VCaP (cell line): ENCODE data around the gene PPP1R9B.
A peak's percentile ranks its signal among the peaks of the same experiment; 100 is the strongest.

Experiments
- H3K27ac ChIP-seq: fragments of 450-650 bp; 2 replicates; pipeline ENCODE4 v1.5.1; 2017
- CTCF ChIP-seq: fragments of 450-650 bp; conservative IDR thresholded peaks from 2 replicates; pipeline ENCODE4 v1.5.1; 2017; ENCODE audit warnings: mild to moderate bottlenecking, moderate library complexity

The PPP1R9B gene

GRCh38 chr17:50185631-50186471, 35.4 kb upstream of the PPP1R9B start:
- H3K27ac ChIP-seq = no peak overlapping the region
- no peak for TF ChIP-seq CTCF

DNA sequence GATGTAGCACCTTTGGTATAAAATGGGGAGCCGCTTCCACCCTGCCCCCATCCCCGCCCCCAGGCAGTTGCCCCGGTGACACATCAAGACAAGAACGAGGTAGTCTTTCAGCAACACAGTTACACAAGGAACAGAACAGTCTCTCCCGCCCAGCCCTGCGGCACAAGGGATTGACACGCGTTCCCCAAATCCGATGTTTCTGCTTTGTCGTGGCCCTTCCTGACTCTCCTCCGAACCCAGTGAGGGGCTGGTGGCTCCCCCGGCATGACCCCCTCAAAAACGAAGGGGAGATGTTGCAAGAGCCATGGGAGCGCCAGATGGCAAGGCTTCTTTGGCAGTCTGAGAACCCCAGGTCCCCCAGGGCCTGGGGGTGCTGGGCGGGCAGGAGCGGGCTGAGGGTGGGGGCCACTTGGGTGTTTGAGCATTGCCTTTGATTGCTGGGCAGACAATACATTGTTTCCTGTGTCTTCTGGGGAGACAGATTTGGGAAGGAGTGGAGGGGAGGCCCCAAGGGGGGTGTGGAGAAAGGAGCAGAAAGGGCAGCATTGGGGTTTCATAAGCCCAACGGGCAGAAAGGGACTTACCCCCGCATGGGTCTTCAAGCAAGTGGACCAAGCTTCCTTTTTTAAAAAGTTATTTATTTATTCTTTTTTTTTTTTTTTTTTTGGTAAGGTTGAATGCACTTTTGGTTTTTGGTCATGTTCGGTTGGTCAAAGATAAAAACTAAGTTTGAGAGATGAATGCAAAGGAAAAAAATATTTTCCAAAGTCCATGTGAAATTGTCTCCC, 34.3 kb upstream of the PPP1R9B start:
- no peak overlapping the region for H3K27ac ChIP-seq
- TF ChIP-seq CTCF = no peak

- 0 out of 2 replicates have a peak, but pooled peaks have one; percentile 15 for TF ChIP-seq CTCF
Measured at GRCh38 chr17:50184064-50184463, 33.6 kb upstream of the PPP1R9B start.

DNA sequence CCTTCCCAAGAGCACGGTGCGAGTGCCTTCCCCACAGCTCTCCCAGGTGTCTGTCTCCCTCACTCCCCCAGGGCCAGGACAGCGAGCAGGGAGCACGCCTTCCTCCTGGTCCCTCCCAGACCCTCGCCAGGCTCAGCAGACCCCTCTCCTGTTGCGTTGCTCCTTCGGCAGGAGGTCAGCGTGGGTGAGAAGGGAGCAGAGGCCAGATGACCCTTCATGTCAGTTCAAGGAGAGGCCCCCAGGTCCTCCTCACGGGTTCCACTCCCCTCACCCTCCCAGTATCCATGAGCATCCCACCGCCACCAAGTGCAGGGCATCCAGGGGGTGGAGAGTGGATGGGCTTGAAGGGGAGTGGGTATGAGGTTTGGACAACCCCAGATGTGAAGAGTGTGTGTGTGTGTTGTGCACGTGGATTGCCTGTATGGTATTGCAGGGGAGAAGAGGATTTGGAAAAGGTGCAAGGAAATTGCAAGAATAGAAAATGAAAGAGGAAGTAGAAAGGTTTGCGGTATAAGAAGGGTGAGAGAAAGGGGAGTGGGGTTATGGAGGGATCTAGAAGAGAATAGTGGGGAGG, 33.0 kb upstream of the PPP1R9B start:
- H3K27ac ChIP-seq = no peak overlapping the region
- no peak for TF ChIP-seq CTCF

More at GRCh38 chr17:50184064-50184463, 33.6 kb upstream of the PPP1R9B start:
- H3K27ac ChIP-seq = no peak overlapping the region

DNA sequence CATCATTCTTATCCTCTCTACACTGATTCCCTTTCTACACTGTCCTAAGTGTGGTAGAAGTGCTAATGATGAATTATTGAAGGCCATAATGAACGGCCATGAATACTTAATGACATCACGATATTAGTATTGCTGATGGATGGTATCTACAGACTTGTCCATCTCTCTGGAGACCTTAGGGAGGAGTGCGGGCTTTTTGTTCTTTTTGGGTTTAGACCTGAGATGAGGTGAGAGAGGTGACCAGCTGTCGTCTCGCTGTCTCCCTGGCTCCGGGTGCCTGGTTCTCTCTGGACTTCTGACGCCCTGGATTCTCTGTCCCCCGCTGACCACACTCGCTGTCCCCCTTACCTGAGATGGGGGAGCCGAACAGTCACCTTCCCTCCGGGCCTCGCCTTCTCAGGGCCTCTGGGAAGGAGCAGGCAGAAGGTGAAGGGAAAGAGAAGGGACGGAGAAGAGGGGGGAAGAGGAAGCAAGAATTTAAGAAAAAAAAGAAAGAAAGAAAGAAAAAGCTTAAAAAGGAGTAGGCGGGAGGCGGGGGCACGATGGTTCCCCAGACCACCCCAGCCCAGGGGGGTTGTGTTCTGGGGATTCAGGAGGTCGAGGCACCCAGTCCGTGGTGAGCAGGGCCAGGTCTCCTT, 32.4 kb upstream of the PPP1R9B start:
- H3K27ac ChIP-seq = no peak overlapping the region
- TF ChIP-seq CTCF = no peak

DNA sequence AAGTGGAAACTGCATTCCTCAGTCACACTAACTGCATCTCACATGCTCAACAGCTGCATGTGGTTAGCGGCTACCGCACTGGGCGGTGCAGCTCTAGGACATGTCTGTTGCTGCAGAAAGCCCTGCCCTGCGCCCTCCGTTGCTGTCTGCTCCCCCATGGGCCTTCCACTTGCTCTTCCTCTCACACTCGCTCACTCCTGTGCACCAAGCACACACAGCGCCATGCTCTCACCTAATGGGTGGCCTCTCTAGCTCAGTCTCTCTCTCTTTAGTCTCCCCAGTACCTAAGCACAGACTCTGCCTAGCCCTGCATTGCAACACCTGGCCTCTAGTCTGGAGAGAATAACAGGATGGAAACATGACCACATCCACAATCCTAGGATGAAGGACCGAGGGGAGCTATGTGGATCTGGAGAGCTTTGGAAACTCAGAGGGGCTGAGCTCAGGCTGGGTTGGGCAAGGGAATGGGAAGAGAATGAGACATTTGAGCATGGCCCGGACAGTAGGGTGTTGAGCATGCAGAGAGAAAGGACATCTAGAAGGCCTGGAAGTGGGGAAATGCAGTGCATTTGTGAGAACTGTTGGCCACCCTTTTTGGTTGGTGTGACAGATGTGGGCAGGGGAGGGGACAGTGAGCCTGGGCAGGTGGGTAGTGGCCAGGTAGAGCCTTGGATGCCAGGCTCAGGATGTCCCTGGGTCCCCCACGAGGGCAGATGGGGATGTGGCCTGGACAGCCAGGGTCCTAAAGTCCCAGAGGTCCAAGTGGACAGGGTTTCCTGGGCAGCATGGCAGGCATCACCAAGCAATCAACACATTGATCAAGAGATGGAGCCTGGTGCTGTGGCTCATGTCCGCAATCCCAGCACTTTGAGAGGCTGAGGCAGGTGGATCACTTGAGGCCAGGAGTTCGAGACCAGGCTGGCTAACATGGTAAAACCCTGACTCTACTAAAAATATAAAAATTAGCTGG, 31.4 kb upstream of the PPP1R9B start:
- no peak overlapping the region for H3K27ac ChIP-seq
- TF ChIP-seq CTCF = no peak
